Trophoblast cell (in vitro differentiated cells and primary cell): Measurements from ENCODE around the gene OXCT2.
A peak's percentile ranks its signal among the peaks of the same experiment; 100 is the strongest.

ENCODE experiments used
- DNase-seq, 2 donors: peaks; one replicate each; pipeline ENCODE4 v3.0.0-alpha.2; 2016
- H2AFZ ChIP-seq: 2 replicates; pipeline ENCODE4 v1.6.1; 2013; ENCODE audit warnings: low read length, moderate library complexity, mild to moderate bottlenecking; ENCODE audit not compliant: insufficient read depth, poor library complexity
- H2AK5ac ChIP-seq: 2 replicates; pipeline ENCODE4 v1.6.1; 2013; ENCODE audit warnings: mild to moderate bottlenecking, low read length
- H2BK120ac ChIP-seq: 2 replicates; pipeline ENCODE4 v1.6.1; 2013; ENCODE audit warnings: low read length, mild to moderate bottlenecking, moderate library complexity; ENCODE audit not compliant: insufficient read depth, poor library complexity
- H2BK12ac ChIP-seq: 2 replicates; pipeline ENCODE4 v1.6.1; 2013; ENCODE audit warnings: mild to moderate bottlenecking, low read length, moderate library complexity
- H2BK5ac ChIP-seq: 2 replicates; pipeline ENCODE4 v1.6.1; 2013; ENCODE audit warnings: low read length, low read depth, moderate library complexity, mild to moderate bottlenecking; ENCODE audit not compliant: poor library complexity
- H3K14ac ChIP-seq: 2 replicates; pipeline ENCODE4 v1.6.1; 2013; ENCODE audit warnings: mild to moderate bottlenecking, low read length
- H3K18ac ChIP-seq: 2 replicates; pipeline ENCODE4 v1.6.1; 2013; ENCODE audit warnings: mild to moderate bottlenecking, low read length
- H3K23ac ChIP-seq: 2 replicates; pipeline ENCODE4 v1.6.1; 2013; ENCODE audit warnings: low read length
- H3K27ac ChIP-seq: 2 replicates; pipeline ENCODE4 v1.5.1; 2013; ENCODE audit warnings: low read depth, mild to moderate bottlenecking, inconsistent platforms, low read length, moderate library complexity
- H3K27me3 ChIP-seq: 2 replicates; pipeline ENCODE4 v1.6.1; 2013; ENCODE audit warnings: inconsistent platforms, mild to moderate bottlenecking, low read length, moderate library complexity; ENCODE audit not compliant: insufficient read depth
- H3K36me3 ChIP-seq, 2 experiments: 1 replicate in 1 of 2; 2 replicates in 1 of 2; pipeline ENCODE4 v1.6.1; 2013; ENCODE audit warnings: low read length in 2 of 2, mild to moderate bottlenecking in 2 of 2, moderate library complexity in 1 of 2; ENCODE audit not compliant: insufficient read depth in 2 of 2, control insufficient read depth in 1 of 2
- H3K4ac ChIP-seq: 2 replicates; pipeline ENCODE4 v1.6.1; 2013; ENCODE audit warnings: low read depth, mild to moderate bottlenecking, low read length, moderate library complexity
- H3K4me1 ChIP-seq, 2 experiments: 1 replicate in 1 of 2; 2 replicates in 1 of 2; pipeline ENCODE4 v1.6.1; 2013; ENCODE audit warnings: low read length in 2 of 2, mild to moderate bottlenecking in 2 of 2, moderate library complexity in 1 of 2; ENCODE audit not compliant: insufficient read depth in 2 of 2, control insufficient read depth in 1 of 2
- H3K4me2 ChIP-seq: 2 replicates; pipeline ENCODE4 v1.6.1; 2013; ENCODE audit warnings: inconsistent platforms, mild to moderate bottlenecking, low read length, moderate library complexity
- H3K4me3 ChIP-seq: 2 replicates; pipeline ENCODE4 v1.5.1; 2013; ENCODE audit warnings: mild to moderate bottlenecking, low read depth, low read length, inconsistent platforms
- H3K79me1 ChIP-seq: one replicate; pipeline ENCODE4 v1.6.1; 2013; ENCODE audit warnings: low read length
- H3K79me2 ChIP-seq: 2 replicates; pipeline ENCODE4 v1.6.1; 2013; ENCODE audit warnings: low read length, mild to moderate bottlenecking; ENCODE audit not compliant: control insufficient read depth, insufficient read depth, poor library complexity
- H3K9ac ChIP-seq: 2 replicates; pipeline ENCODE4 v1.6.1; 2013; ENCODE audit warnings: mild to moderate bottlenecking, low read length
- H3K9me3 ChIP-seq: 2 replicates; pipeline ENCODE4 v1.6.1; 2013; ENCODE audit warnings: low read depth, mild to moderate bottlenecking, control low read depth, inconsistent platforms, low read length; ENCODE audit not compliant: insufficient read depth
- H4K12ac ChIP-seq: 2 replicates; pipeline ENCODE4 v1.6.1; 2013; ENCODE audit warnings: low read depth, mild to moderate bottlenecking, low read length, moderate library complexity
- H4K8ac ChIP-seq: 2 replicates; pipeline ENCODE4 v1.6.1; 2013; ENCODE audit warnings: low read depth, mild to moderate bottlenecking, low read length, moderate library complexity
- H4K91ac ChIP-seq: one replicate; pipeline ENCODE4 v1.6.1; 2013; ENCODE audit warnings: low read depth, mild to moderate bottlenecking, low read length, moderate library complexity
- WGBS: extraction: QIAGEN DNeasy Blood & Tissue Kit; methylation state at CpG from one replicate; pipeline ENCODE4 v1.1.7; 2013; ENCODE audit warnings: missing lambda C conversion rate; ENCODE audit not compliant: insufficient read length, insufficient coverage; ENCODE audit errors: extremely low coverage; 5-methylcytosine and 5-hydroxymethylcytosine counted together

OXCT2 gene

GRCh38 chr1:39745016-39745670, 26.0 kb downstream of the OXCT2 start:
- H2BK5ac ChIP-seq = no peak overlapping the region
- no peaks in the 10 kb centered on the region for H3K79me1 ChIP-seq
- H3K36me3 ChIP-seq = peaks cover 26 to 48% of the 10 kb centered on the region in 2 experiments
- H2AFZ ChIP-seq = no peak overlapping the region
- no peak overlapping the region for H2AK5ac ChIP-seq
- no peak for DNase-seq
- H3K27me3 ChIP-seq = no peaks in the 10 kb centered on the region
- no peak overlapping the region for H3K27ac ChIP-seq
- no peaks in the 10 kb centered on the region for H3K79me2 ChIP-seq
- no peaks in the 10 kb centered on the region for H3K4me1 ChIP-seq
- no peak overlapping the region for H3K23ac ChIP-seq
- no peak overlapping the region for H3K14ac ChIP-seq
- no peak overlapping the region for H3K18ac ChIP-seq
- H4K12ac ChIP-seq = no peak overlapping the region
- no peak overlapping the region for H4K8ac ChIP-seq
- H3K9me3 ChIP-seq = peaks cover 4% of the 10 kb centered on the region
- H3K4me3 ChIP-seq = no peak overlapping the region
- H3K4me2 ChIP-seq = no peak overlapping the region
- no peak overlapping the region for H3K9ac ChIP-seq
- no peak overlapping the region for H3K4ac ChIP-seq
- H2BK12ac ChIP-seq = no peak overlapping the region
- no peak overlapping the region for H2BK120ac ChIP-seq
- WGBS = no CpG with 5 or more reads among the region's 16 CpGs
- H4K91ac ChIP-seq = no peak overlapping the region

- peak within 1 kb of the TSS; percentile 81 for H3K9ac ChIP-seq
- H3K9me3 ChIP-seq = peaks cover 2% of the 10 kb centered on the region
- no CpG with 5 or more reads among the region's 52 CpGs for WGBS
Measured at GRCh38 chr1:39738622-39739366, 32.4 kb downstream of the OXCT2 start, which contains the start of gene PPIE. TSS of gene PPIE (plus strand) at chr1:39738882. CDS start at chr1:39738901, 19 bp downstream.

GRCh38 chr1:39737546-39738169, 33.5 kb downstream of the OXCT2 start:
- no peak overlapping the region for H2BK12ac ChIP-seq
- no peak overlapping the region for H3K18ac ChIP-seq
- H2BK120ac ChIP-seq = no peak overlapping the region
- no peak overlapping the region for H3K23ac ChIP-seq
- H3K14ac ChIP-seq = no peak overlapping the region
- H3K4me3 ChIP-seq = no peak overlapping the region
- peaks cover 6 to 7% of the 10 kb centered on the region in 2 experiments for H3K4me1 ChIP-seq
- H3K4me2 ChIP-seq = no peak overlapping the region
- H4K12ac ChIP-seq = no peak overlapping the region
- H2AK5ac ChIP-seq = no peak overlapping the region
- H3K9me3 ChIP-seq = peaks cover 2% of the 10 kb centered on the region
- no peak overlapping the region for H3K9ac ChIP-seq
- WGBS = no CpG with 5 or more reads among the region's 9 CpGs
- H4K8ac ChIP-seq = no peak overlapping the region
- H2AFZ ChIP-seq = no peak overlapping the region
- DNase-seq = no peak
- H3K79me2 ChIP-seq = peaks cover 4% of the 10 kb centered on the region
- peaks cover 4% of the 10 kb centered on the region for H3K79me1 ChIP-seq
- H3K4ac ChIP-seq = no peak overlapping the region
- H3K36me3 ChIP-seq = peaks cover 2 to 6% of the 10 kb centered on the region in 2 experiments
- no peaks in the 10 kb centered on the region for H3K27me3 ChIP-seq
- H4K91ac ChIP-seq = no peak overlapping the region
- H2BK5ac ChIP-seq = no peak overlapping the region
- H3K27ac ChIP-seq = no peak overlapping the region

More at GRCh38 chr1:39738622-39739366, 32.4 kb downstream of the OXCT2 start, which contains the start of gene PPIE:
- Histone ChIP-seq H2BK5ac (no peak within 1 kb of the TSS), H3K18ac (peak within 1 kb of the TSS; percentile 70), H3K79me1 (peaks cover 4% of the 10 kb centered on the region), H3K4ac (peak within 1 kb of the TSS; percentile 54), H3K23ac (no peak within 1 kb of the TSS), H3K36me3 (peaks cover 3 to 12% of the 10 kb centered on the region in 2 experiments), H3K79me2 (peaks cover 4% of the 10 kb centered on the region), H3K4me2 (peak within 1 kb of the TSS; percentile 81), H3K14ac (peak within 1 kb of the TSS; percentile 87), H4K12ac (peak within 1 kb of the TSS; percentile 79), H3K27me3 (no peaks in the 10 kb centered on the region), H2BK120ac (peak within 1 kb of the TSS; percentile 26), H2AK5ac (no peak within 1 kb of the TSS), H3K27ac (no peak within 1 kb of the TSS), H3K4me1 (peaks cover 6 to 7% of the 10 kb centered on the region in 2 experiments), H2BK12ac (no peak within 1 kb of the TSS), H2AFZ (peak within 1 kb of the TSS; percentile 81), H3K4me3 (peak within 1 kb of the TSS; percentile 97), H4K8ac (peak within 1 kb of the TSS; percentile 96), H4K91ac (peak within 1 kb of the TSS; percentile 78)
- DNase-seq = peak; percentile 90 to 93

DNA sequence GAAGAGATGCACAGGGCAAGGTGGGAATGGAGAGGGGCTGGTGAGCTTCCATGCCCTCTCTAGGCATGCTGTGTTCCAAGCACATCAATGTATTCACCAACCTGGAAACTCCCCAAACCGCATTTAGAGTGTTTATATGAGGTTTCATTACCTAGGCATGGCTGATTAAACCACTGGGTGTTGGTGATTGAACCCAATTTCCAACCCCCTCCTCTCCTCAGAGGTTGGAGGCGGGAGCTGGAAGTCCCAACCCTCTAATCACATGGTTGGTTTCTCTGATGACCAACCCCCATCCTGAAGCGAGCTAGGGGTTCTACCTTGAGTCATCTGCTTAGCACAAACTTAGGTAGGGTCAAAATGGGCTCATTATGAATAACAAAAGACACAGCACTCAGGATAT, 35.4 kb downstream of the OXCT2 start:
- Histone ChIP-seq H3K14ac (no peak overlapping the region), H3K4me3 (no peak overlapping the region), H3K27me3 (no peaks in the 10 kb centered on the region), H3K18ac (no peak overlapping the region), H2BK12ac (no peak overlapping the region), H3K79me1 (peaks cover 4% of the 10 kb centered on the region), H2AK5ac (no peak overlapping the region), H3K23ac (no peak overlapping the region), H3K9me3 (peaks cover 2% of the 10 kb centered on the region), H3K36me3 (no peaks in the 10 kb centered on the region), H2AFZ (no peak overlapping the region), H2BK5ac (no peak overlapping the region), H3K27ac (no peak overlapping the region), H4K8ac (no peak overlapping the region), H3K4ac (no peak overlapping the region), H3K4me1 (peaks cover 6 to 7% of the 10 kb centered on the region in 2 experiments), H3K79me2 (peaks cover 4% of the 10 kb centered on the region), H3K4me2 (no peak overlapping the region), H2BK120ac (no peak overlapping the region), H3K9ac (no peak overlapping the region), H4K12ac (no peak overlapping the region), H4K91ac (no peak overlapping the region)
- DNase-seq = no peak
- WGBS = no CpG with 5 or more reads among the region's 3 CpGs
